IMR-90 (cell line): Measurements from ENCODE around the gene TM4SF1. TPM values are rescaled to one million over a fixed set of nuclear protein-coding genes. Genes with fewer than 3 reads are reported as not detected.

Experiments
- ATAC-seq: fragments of 200-7000 bp; cut with Tn5 transposase; 2 replicates; pipeline ENCODE4 v1.9.1; 2020; ENCODE audit warnings: low read depth, mild to moderate bottlenecking, moderate library complexity
- BruUV-seq: library from RNA; stranded (reverse); fragments of 400-500 nt; replicated peaks from 2 replicates; lab custom pipeline; 2021; lab: Mats Ljungman, UMichigan
- CTCF ChIA-PET: fragments of 300-600 bp; formaldehyde crosslinking; extraction: SDS; loops from one replicate; lab custom pipeline; 2021; ENCODE audit warnings: antibody characterized with exemption; lab: Yijun Ruan, JAX
- POLR2A ChIA-PET: fragments of 300-600 bp; sonication (Branson Sonifier 250); formaldehyde crosslinking; loops from one replicate; lab custom pipeline; 2022; ENCODE audit warnings: antibody characterized with exemption; ENCODE audit not compliant: unreplicated experiment; lab: Charles Lee
- DNase-seq: peaks from one replicate; pipeline ENCODE4 v3.0.0; 2013
- H2AFZ ChIP-seq: replicated peaks from 2 replicates; pipeline ENCODE3; 2013; ENCODE audit warnings: low read length, mild to moderate bottlenecking; ENCODE audit not compliant: poor library complexity
- H2AK5ac ChIP-seq: 2 replicates; pipeline ENCODE4 v1.6.1; 2013; ENCODE audit warnings: low read depth, low read length, inconsistent platforms
- H2AK9ac ChIP-seq: replicated peaks from 2 replicates; pipeline ENCODE3; 2013; ENCODE audit warnings: mild to moderate bottlenecking, low read depth, low read length, moderate library complexity; ENCODE audit not compliant: poor library complexity
- H2BK120ac ChIP-seq: 2 replicates; pipeline ENCODE4 v1.6.1; 2013; ENCODE audit warnings: low read depth, low read length, inconsistent platforms
- H2BK15ac ChIP-seq: 3 replicates; pipeline ENCODE4 v1.6.1; 2013; ENCODE audit warnings: low read depth, low read length, inconsistent platforms
- H2BK20ac ChIP-seq: 2 replicates; pipeline ENCODE4 v1.6.1; 2013; ENCODE audit warnings: low read depth, mild to moderate bottlenecking, inconsistent platforms, low read length, moderate library complexity
- H2BK5ac ChIP-seq: 2 replicates; pipeline ENCODE4 v1.6.1; 2013; ENCODE audit warnings: mild to moderate bottlenecking, low read depth, low read length, inconsistent platforms; ENCODE audit not compliant: poor library complexity, severe bottlenecking
- H3K14ac ChIP-seq: replicated peaks from 2 replicates; pipeline ENCODE4 v1.6.1; 2013; ENCODE audit warnings: low read depth, low read length, inconsistent platforms
- H3K18ac ChIP-seq: 2 replicates; pipeline ENCODE4 v1.6.1; 2013; ENCODE audit warnings: low read depth, low read length, control low read depth
- H3K23ac ChIP-seq: 2 replicates; pipeline ENCODE4 v1.6.1; 2013; ENCODE audit warnings: low read depth, low read length, inconsistent platforms
- H3K27ac ChIP-seq: 2 replicates; pipeline ENCODE4 v1.5.1; 2013; ENCODE audit warnings: mild to moderate bottlenecking, control low read depth, low read length; ENCODE audit not compliant: insufficient read depth
- H3K27me3 ChIP-seq: 2 replicates; pipeline ENCODE4 v1.6.1; 2013; ENCODE audit warnings: low read length; ENCODE audit not compliant: control insufficient read depth, insufficient read depth
- H3K36me3 ChIP-seq: 2 replicates; pipeline ENCODE4 v1.6.1; 2013; ENCODE audit warnings: low read length, mixed read lengths; ENCODE audit not compliant: control insufficient read depth, insufficient read depth
- H3K4ac ChIP-seq: 2 replicates; pipeline ENCODE4 v1.6.1; 2013; ENCODE audit warnings: low read depth, low read length, inconsistent platforms
- H3K4me1 ChIP-seq: 2 replicates; pipeline ENCODE4 v1.6.1; 2013; ENCODE audit warnings: low read length, mixed read lengths; ENCODE audit not compliant: control insufficient read depth, insufficient read depth
- H3K4me2 ChIP-seq: 2 replicates; pipeline ENCODE4 v1.6.1; 2013; ENCODE audit warnings: low read depth, mild to moderate bottlenecking, control low read depth, low read length, moderate library complexity
- H3K4me3 ChIP-seq: 2 replicates; pipeline ENCODE4 v1.5.1; 2013; ENCODE audit warnings: low read depth, mild to moderate bottlenecking, control low read depth, low read length, moderate library complexity; ENCODE audit not compliant: insufficient read depth
- H3K56ac ChIP-seq: 2 replicates; pipeline ENCODE4 v1.6.1; 2013; ENCODE audit warnings: low read length, inconsistent platforms; ENCODE audit not compliant: insufficient read depth; ENCODE audit errors: extremely low read depth
- H3K79me1 ChIP-seq, 2 experiments: 2 replicates each; pipeline ENCODE4 v1.6.1; 2013; ENCODE audit warnings: low read length in 2 of 2, inconsistent platforms in 1 of 2, low read depth in 1 of 2
- H3K9ac ChIP-seq: 2 replicates; pipeline ENCODE4 v1.6.1; 2013; ENCODE audit warnings: low read depth, low read length, control low read depth
- H3K9me1 ChIP-seq: 2 replicates; pipeline ENCODE4 v1.6.1; 2013; ENCODE audit warnings: low read length, inconsistent platforms; ENCODE audit not compliant: insufficient read depth
- H3K9me3 ChIP-seq: 2 replicates; pipeline ENCODE4 v1.6.1; 2013; ENCODE audit warnings: low read length; ENCODE audit not compliant: control insufficient read depth, insufficient read depth
- H4K20me1 ChIP-seq: 2 replicates; pipeline ENCODE4 v1.6.1; 2013; ENCODE audit warnings: low read length, inconsistent platforms; ENCODE audit not compliant: insufficient read depth
- H4K5ac ChIP-seq: 2 replicates; pipeline ENCODE4 v1.6.1; 2013; ENCODE audit warnings: mild to moderate bottlenecking, low read depth, low read length, control low read depth
- H4K8ac ChIP-seq, 2 experiments: 2 replicates each; pipeline ENCODE4 v1.6.1; 2013; ENCODE audit warnings: low read depth in 2 of 2, low read length in 2 of 2, control low read depth in 1 of 2, inconsistent platforms in 1 of 2
- H4K91ac ChIP-seq: 2 replicates; pipeline ENCODE4 v1.6.1; 2013; ENCODE audit warnings: low read depth, low read length, inconsistent platforms; ENCODE audit not compliant: insufficient read depth
- BHLHE40 ChIP-seq: fragments of 150-350 bp; IDR thresholded peaks from 2 replicates; pipeline ENCODE4 v1.6.1; 2016; ENCODE audit warnings: mild to moderate bottlenecking, low read depth, low read length
- CHD1 ChIP-seq: IDR thresholded peaks from 2 replicates; pipeline ENCODE4 v1.6.1; 2012; ENCODE audit warnings: low read depth, low read length, improper control_type of control experiment
- MXI1 ChIP-seq: IDR thresholded peaks from 2 replicates; pipeline ENCODE4 v1.6.1; 2012; ENCODE audit warnings: low read depth, mild to moderate bottlenecking, low read length, moderate library complexity, borderline replicate concordance
- POLR2A ChIP-seq: IDR thresholded peaks from 2 replicates; pipeline ENCODE4 v1.6.1; 2012; ENCODE audit warnings: mild to moderate bottlenecking, low read depth, low read length
- RAD21 ChIP-seq: IDR thresholded peaks from 2 replicates; pipeline ENCODE4 v1.6.1; 2012; ENCODE audit warnings: low read length, improper control_type of control experiment
- RCOR1 ChIP-seq: IDR thresholded peaks from 2 replicates; pipeline ENCODE4 v1.6.1; 2012; ENCODE audit warnings: mild to moderate bottlenecking, low read length, improper control_type of control experiment; ENCODE audit not compliant: insufficient replicate concordance
- RFX5 ChIP-seq: IDR thresholded peaks from 2 replicates; pipeline ENCODE4 v1.8.0; 2012; ENCODE audit warnings: low read depth, mild to moderate bottlenecking, low read length, moderate library complexity
- WGBS, 2 experiments: methylation state at CpG; one replicate each; pipeline versions ENCODE4 v1.1.5 to v1.1.7; 2013; ENCODE audit warnings: missing lambda C conversion rate in 2 of 2; ENCODE audit not compliant: insufficient read length in 1 of 2; ENCODE audit errors: extremely low coverage in 2 of 2; 5-methylcytosine and 5-hydroxymethylcytosine counted together
- dilution Hi-C: fragments of 300-500 bp; cut with HindIII; formaldehyde crosslinking; loops from one replicate; pipeline ENCODE4 v1.14.3; 2018; ENCODE audit warnings: low sequenced_read_pairs; ENCODE audit not compliant: unreplicated experiment
- in situ Hi-C: fragments of 300-500 bp; cut with MboI; formaldehyde crosslinking; loops from 3 replicates; pipeline ENCODE4 v1.14.3; 2019; ENCODE audit warnings: low sequenced_read_pairs, inconsistent platforms, mixed read lengths
- intact Hi-C: fragments of 100-400 bp; cut with micrococcal nuclease; formaldehyde crosslinking; loops from 2 replicates; pipeline ENCODE4 v1.10.0; 2022
- polyA plus RNA-seq, 3 experiments: library from polyadenylated mRNA; depleted of rRNA; stranded (reverse); fragments of >200 nt; gene quantifications; 2 replicates each; pipeline ENCODE4 v1.2.3, GENCODE V29; 2012; ENCODE audit warnings: low replicate concordance in 1 of 3
- total RNA-seq: library from RNA; depleted of rRNA; stranded (reverse); fragments of >200 nt; gene quantifications from 2 replicates; pipeline ENCODE4 v1.2.3, GENCODE V29; 2012

The TM4SF1 gene
- total and polyA plus RNA-seq, 2 of the 4 experiments (the other 2 are of a cell fraction) = 232 to 302 TPM

DNA sequence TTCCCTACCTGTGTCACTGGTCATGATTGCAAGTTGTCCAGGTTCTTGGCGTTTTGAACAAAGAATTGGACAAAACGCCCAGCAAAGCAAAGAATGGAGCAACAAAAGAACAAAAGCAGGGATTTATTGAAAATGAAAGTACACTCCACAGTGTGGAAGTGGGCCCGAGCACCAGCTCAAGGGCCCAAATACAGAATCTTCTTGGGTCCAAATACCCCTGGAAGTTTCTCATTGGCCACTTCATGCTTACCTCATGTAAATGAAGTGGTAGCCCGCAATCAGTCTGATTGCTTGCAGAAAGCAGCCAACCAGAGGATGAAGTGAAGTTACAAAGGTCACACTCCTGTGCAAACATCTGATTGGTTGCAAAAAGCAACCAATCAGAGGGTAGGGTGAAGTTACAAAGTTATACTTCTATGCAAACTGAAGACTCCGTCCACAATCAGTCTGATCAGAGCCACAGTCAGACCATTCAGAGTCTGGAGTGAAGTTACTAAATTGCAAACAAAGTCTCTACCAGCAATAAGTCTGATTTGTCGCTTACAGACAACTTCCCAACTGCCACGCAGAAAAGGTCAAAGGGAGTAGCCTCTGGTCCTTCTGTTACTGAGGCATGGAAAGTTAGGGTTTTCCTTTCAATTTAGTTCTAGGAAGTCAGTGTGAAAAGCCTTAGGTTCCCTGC lies 8.3 kb upstream of the TM4SF1 start:
- in situ Hi-C loops = no loop called here
- H3K4me2 ChIP-seq = peak overlapping the region; percentile 71; the same call in 1 of the 2 replicates
- dilution Hi-C loops = no loop called here
- H3K23ac ChIP-seq = peak overlapping the region; percentile 82; the same call in 1 of the 2 replicates
- no peaks in the 10 kb centered on the region for H3K27me3 ChIP-seq
- H3K56ac ChIP-seq = peak overlapping the region; percentile 67
- ATAC-seq (no peak), DNase-seq (no peak)
- peak overlapping the region; percentile 86 for H3K4ac ChIP-seq
- no CpG with 5 or more reads among the region's 7 CpGs for WGBS, 2 experiments
- no peak for TF ChIP-seq MXI1
- 0 out of 2 replicates have a peak, but pooled peaks have one; percentile 30 for TF ChIP-seq POLR2A
- TF ChIP-seq RAD21 = no peak
- TF ChIP-seq RFX5 = no peak
- no peak for TF ChIP-seq RCOR1
- no peak for TF ChIP-seq BHLHE40
- TF ChIP-seq CHD1 = no peak
- H2AFZ ChIP-seq = no peak overlapping the region
- H2AK5ac ChIP-seq = peak overlapping the region; percentile 31
- H2BK5ac ChIP-seq = peak overlapping the region; percentile 97
- H4K20me1 ChIP-seq = no peaks in the 10 kb centered on the region; the same call in 1 of the 2 replicates
- no peaks in the 10 kb centered on the region for H3K36me3 ChIP-seq
- BruUV-seq = no TSS peak
- peaks cover 41% of the 10 kb centered on the region for H3K9me1 ChIP-seq
- H3K9me3 ChIP-seq = no peaks in the 10 kb centered on the region
- ChIA-PET CTCF (interaction anchor here (0.6 kb wide), 1 partner anchor 33 kb away, joined by 3 read pairs; no protein-coding TSS in a partner anchor), POLR2A (interaction anchor here (0.6 kb wide), 1 partner anchor 100 kb away, joined by 5 read pairs; no protein-coding TSS in a partner anchor)
- peak overlapping the region; percentile 7; the same call in 1 of the 2 replicates for H3K9ac ChIP-seq
- peak overlapping the region; percentile 67 for H3K27ac ChIP-seq
- H4K5ac ChIP-seq = peak overlapping the region; percentile 60; the same call in 1 of the 2 replicates
- H2BK20ac ChIP-seq = peak overlapping the region; percentile 96
- no peak overlapping the region for H3K4me3 ChIP-seq
- H3K79me1 ChIP-seq = peaks cover 0 to 40% of the 10 kb centered on the region in 2 experiments; a peak in 2 of 4 replicates
- peak overlapping the region; percentile 88 for H2BK15ac ChIP-seq
- H3K14ac ChIP-seq = peak overlapping the region; percentile 77
- H2AK9ac ChIP-seq = no peak overlapping the region
- peak overlapping the region; percentile 95 for H2BK120ac ChIP-seq
- H3K18ac ChIP-seq = peak overlapping the region; percentile 90; the same call in 1 of the 2 replicates
- peaks cover 34% of the 10 kb centered on the region for H3K4me1 ChIP-seq
- H4K8ac ChIP-seq = peak overlapping the region; percentile 44 to 91
- intact Hi-C loops = no loop called here
- peak overlapping the region; percentile 87 for H4K91ac ChIP-seq
